ENCODE measurements around the gene RNF152. TPM values are rescaled to one million over a fixed set of nuclear protein-coding genes. Genes with fewer than 3 reads are reported as not detected.

Gene RNF152
- total RNA-seq, 1 donor from 2014 or later, result 13.4 TPM

GRCh38 chr18:61876899-61877298 lies 15.9 kb downstream of the RNF152 start:
- TF ChIP-seq, protein P1, sequence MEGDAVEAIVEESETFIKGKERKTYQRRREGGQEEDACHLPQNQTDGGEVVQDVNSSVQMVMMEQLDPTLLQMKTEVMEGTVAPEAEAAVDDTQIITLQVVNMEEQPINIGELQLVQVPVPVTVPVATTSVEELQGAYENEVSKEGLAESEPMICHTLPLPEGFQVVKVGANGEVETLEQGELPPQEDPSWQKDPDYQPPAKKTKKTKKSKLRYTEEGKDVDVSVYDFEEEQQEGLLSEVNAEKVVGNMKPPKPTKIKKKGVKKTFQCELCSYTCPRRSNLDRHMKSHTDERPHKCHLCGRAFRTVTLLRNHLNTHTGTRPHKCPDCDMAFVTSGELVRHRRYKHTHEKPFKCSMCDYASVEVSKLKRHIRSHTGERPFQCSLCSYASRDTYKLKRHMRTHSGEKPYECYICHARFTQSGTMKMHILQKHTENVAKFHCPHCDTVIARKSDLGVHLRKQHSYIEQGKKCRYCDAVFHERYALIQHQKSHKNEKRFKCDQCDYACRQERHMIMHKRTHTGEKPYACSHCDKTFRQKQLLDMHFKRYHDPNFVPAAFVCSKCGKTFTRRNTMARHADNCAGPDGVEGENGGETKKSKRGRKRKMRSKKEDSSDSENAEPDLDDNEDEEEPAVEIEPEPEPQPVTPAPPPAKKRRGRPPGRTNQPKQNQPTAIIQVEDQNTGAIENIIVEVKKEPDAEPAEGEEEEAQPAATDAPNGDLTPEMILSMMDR (IDR thresholded peaks at IDR 0.05), result no peak
- Histone ChIP-seq H3K36me3 (no peaks in the 10 kb centered on the region), H3K4me1 (no peaks in the 10 kb centered on the region), H3K27me3 (ENCODE audit: low read depth) (no peaks in the 10 kb centered on the region), H3K27ac (no peak overlapping the region), H3K4me3 (no peak overlapping the region), H3K9me3 (no peaks in the 10 kb centered on the region)
- no peak for ATAC-seq
- intact Hi-C loops (cut with DNase I), result no loop called here
- no peak for DNase-seq

- Histone ChIP-seq H3K4me1 (no peaks in the 10 kb centered on the region), H3K4me3 (no peak overlapping the region), H3K27ac (peak overlapping the region; percentile 25), H3K27me3 (ENCODE audit: low read depth) (no peaks in the 10 kb centered on the region), H3K36me3 (no peaks in the 10 kb centered on the region), H3K9me3 (no peaks in the 10 kb centered on the region)
- no peak for DNase-seq
- no peak for ATAC-seq
- intact Hi-C loops (cut with DNase I), result no loop called here
- TF ChIP-seq, protein P1 (IDR thresholded peaks at IDR 0.05), result no peak
Measured at GRCh38 chr18:61870151-61870550, 22.7 kb downstream of the RNF152 start.

DNA sequence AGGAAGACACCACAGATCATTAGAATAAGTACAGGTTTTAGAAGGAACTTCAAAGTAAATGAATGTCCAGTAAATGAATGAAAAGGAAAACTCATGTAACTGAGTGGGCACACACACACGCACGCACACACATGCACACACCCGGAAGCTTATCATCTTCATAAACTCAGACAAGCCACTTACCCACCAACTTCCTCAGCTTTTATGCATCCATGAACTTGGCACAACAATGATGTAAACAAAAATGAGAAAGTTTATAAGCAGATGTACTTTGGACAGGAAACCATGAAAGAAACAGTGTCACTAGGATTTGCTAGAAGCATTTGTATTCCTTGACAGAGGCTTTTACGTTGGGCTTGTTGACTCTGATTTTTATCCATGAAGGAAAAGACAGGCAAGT lies 23.2 kb downstream of the RNF152 start:
- H3K4me1 ChIP-seq, result no peaks in the 10 kb centered on the region
- DNase-seq (no peak), ATAC-seq (no peak)
- intact Hi-C loops (cut with DNase I), result no loop called here
- H3K9me3 ChIP-seq, result no peaks in the 10 kb centered on the region
- no peaks in the 10 kb centered on the region for H3K27me3 ChIP-seq (ENCODE audit: low read depth)
- no peak overlapping the region for H3K4me3 ChIP-seq
- no peaks in the 10 kb centered on the region for H3K36me3 ChIP-seq
- H3K27ac ChIP-seq, result peak overlapping the region; percentile 25
- TF ChIP-seq, protein P1 (IDR thresholded peaks at IDR 0.05), result no peak

DNA sequence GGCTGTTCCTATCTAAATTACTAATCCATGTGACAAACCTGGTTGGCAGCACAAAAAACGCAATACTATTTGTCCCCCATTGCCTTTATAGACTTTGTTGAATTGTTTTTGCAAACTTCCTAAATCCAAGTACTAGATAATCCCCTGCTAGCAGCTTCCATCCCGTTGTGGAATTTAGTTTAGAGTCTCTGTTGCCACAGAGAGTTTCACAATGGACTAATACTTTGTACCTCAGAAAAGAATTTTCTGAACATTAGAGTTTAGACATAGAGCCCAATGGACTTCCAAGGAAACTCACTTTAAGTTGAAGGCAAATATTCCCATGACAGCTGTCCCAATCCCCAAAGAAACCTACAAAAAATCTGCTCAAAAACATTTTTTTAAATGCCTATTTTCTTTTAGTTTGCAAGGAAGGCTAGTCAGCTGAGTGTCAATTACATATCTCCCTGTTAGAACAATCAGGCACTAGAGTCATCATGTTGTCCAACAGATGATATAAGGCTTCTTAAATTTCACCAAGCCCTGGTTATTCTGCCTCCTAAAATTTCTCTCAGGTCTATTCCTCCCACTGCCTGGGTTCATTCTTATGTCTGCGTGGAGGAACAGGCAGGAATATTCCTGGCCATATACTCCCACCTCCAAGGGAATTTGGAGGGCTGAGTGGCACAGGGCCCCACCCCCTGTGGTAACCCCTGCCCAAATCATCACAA lies 27.2 kb downstream of the RNF152 start:
- Histone ChIP-seq H3K27ac (no peak overlapping the region), H3K4me1 (no peaks in the 10 kb centered on the region), H3K27me3 (ENCODE audit: low read depth) (no peaks in the 10 kb centered on the region), H3K36me3 (no peaks in the 10 kb centered on the region), H3K9me3 (no peaks in the 10 kb centered on the region), H3K4me3 (no peak overlapping the region)
- DNase-seq (no peak), ATAC-seq (no peak)
- TF ChIP-seq, protein P1 (IDR thresholded peaks at IDR 0.05), result no peak
- intact Hi-C loops (cut with DNase I), result no loop called here

GRCh38 chr18:61861372-61861771 lies 31.4 kb downstream of the RNF152 start:
- H3K4me1 ChIP-seq, result no peaks in the 10 kb centered on the region
- ATAC-seq, result no peak
- intact Hi-C loops (cut with DNase I), result no loop called here

More at GRCh38 chr18:61861372-61861771, 31.4 kb downstream of the RNF152 start:
- no peaks in the 10 kb centered on the region for H3K27me3 ChIP-seq (ENCODE audit: low read depth)
- no peak for DNase-seq
- TF ChIP-seq, protein P1 (IDR thresholded peaks at IDR 0.05), result no peak
- no peaks in the 10 kb centered on the region for H3K9me3 ChIP-seq
- no peak overlapping the region for H3K27ac ChIP-seq
- no peak overlapping the region for H3K4me3 ChIP-seq
- no peaks in the 10 kb centered on the region for H3K36me3 ChIP-seq

Measured in lower lobe of right lung (tissue), 2 donors.